ENCODE measurements around the gene ZNF384. TPM values are rescaled to one million over a fixed set of nuclear protein-coding genes. Genes with fewer than 3 reads are reported as not detected.

Gene ZNF384
- total RNA-seq, 1 experiment from 2014 or later, result 88.0 TPM

DNA sequence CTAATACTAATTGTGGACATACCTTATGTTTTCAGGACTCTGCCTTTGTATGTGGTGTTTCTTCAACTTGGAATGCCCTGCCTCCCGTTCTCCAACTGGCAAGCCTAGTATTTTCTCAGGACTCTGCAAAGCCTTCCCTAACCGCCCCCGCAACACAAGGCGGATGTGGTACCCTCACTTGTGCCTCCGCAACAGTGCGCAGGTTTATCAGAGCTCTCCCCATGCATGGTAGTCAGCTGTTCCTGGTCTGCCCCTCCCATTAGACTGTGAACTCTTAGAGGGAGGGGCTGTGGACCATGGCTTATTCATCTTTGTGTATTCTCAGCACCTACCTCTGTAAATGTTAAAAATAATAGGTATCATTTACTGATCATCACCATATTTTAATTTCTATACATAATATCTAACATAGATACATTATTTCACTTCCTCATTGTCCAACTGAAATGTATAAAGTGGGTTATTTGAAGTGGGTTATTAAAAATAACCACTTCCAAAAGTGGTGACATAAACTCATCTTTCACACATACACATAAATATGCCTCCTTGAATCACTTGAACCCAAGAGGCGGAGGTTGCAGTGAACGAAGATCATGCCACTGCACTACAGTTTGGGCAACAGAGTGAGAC lies 62.4 kb downstream of the ZNF384 start:
- no peak overlapping the region for H4K5ac ChIP-seq (ENCODE audit: insufficient read length, low read depth, low read length)
- H3K4me1 Mint-ChIP-seq, result peaks cover 7 to 10% of the 10 kb centered on the region in 2 experiments
- WGBS (ENCODE audit: extremely low coverage, insufficient read length, low lambda C conversion rate), result no CpG with 5 or more reads among the region's 8 CpGs

More for the DNA sequence above, 62.4 kb downstream of the ZNF384 start:
- Histone ChIP-seq H3K9me3 (ENCODE audit: control insufficient read depth, low read depth, low read length) (no peaks in the 10 kb centered on the region), H3K9ac (ENCODE audit: extremely low read depth, insufficient read length, low read length) (no peak overlapping the region), H4K20me1 (ENCODE audit: control insufficient read depth, insufficient read depth, insufficient read length) (no peaks in the 10 kb centered on the region), H3K14ac (ENCODE audit: insufficient read depth, low read length) (no peak overlapping the region), H3K23me2 (ENCODE audit: insufficient read length, low read depth, low read length, poor library complexity, severe bottlenecking) (no peaks in the 10 kb centered on the region), H3K79me2 (ENCODE audit: insufficient read depth, low read length) (no peaks in the 10 kb centered on the region), H3K4me1 (ENCODE audit: insufficient read depth, low read length) (no peaks in the 10 kb centered on the region), H2BK15ac (ENCODE audit: low read depth, low read length) (no peak overlapping the region), H3K27ac (ENCODE audit: insufficient read length, low read depth, low read length) (no peak overlapping the region), H2BK5ac (ENCODE audit: insufficient read length, low read length) (no peak overlapping the region), H3K56ac (ENCODE audit: insufficient read length, low read depth, low read length) (no peak overlapping the region), H3K4ac (ENCODE audit: low read depth, low read length) (no peak overlapping the region), H2BK120ac (ENCODE audit: low read depth, low read length, poor library complexity, severe bottlenecking) (no peak overlapping the region), H2AK5ac (ENCODE audit: insufficient read length, low read length) (no peak overlapping the region), H2BK12ac (ENCODE audit: insufficient read length, low read depth, low read length) (no peak overlapping the region), H2AFZ (ENCODE audit: low read length) (no peak overlapping the region), H3K27me3 (ENCODE audit: insufficient read depth, low read length) (no peaks in the 10 kb centered on the region), H3K23ac (ENCODE audit: insufficient read length, low read depth, low read length) (no peak overlapping the region), H3K18ac (ENCODE audit: insufficient read length, low read depth, low read length) (no peak overlapping the region), H2BK20ac (ENCODE audit: low read depth, low read length, poor library complexity, severe bottlenecking) (no peak overlapping the region), H3K4me2 (ENCODE audit: insufficient read depth, insufficient read length, low read length) (no peak overlapping the region), H4K91ac (ENCODE audit: insufficient read length, low read depth, low read length) (no peak overlapping the region), H3K79me1 (ENCODE audit: insufficient read depth, low read depth, low read length, poor library complexity, severe bottlenecking) (no peaks in the 10 kb centered on the region), H4K8ac (replicated peaks; ENCODE audit: insufficient read length, low read depth, low read length) (no peak overlapping the region), H3T11ph (ENCODE audit: low read length) (no peak overlapping the region)
- Mint-ChIP-seq H3K9me3 (no peaks in the 10 kb centered on the region), H3K27ac (no peak overlapping the region), H3K4me3 (no peak overlapping the region), H3K27me3 (ENCODE audit: low read depth) (peaks cover 3% of the 10 kb centered on the region), H3K36me3 (ENCODE audit: insufficient read depth in 1 of 3, low read depth in 3 of 3) (no peaks in the 10 kb centered on the region)
- no peak for DNase-seq
- no peak for TF ChIP-seq CTCF (conservative IDR thresholded peaks at IDR 0.05)

Data from H9 (cell line).